Mammary epithelial cell (primary cell): ENCODE results near the gene GABRG3.

Source experiments
- EZH2 ChIP-seq: IDR thresholded peaks from 2 replicates; pipeline ENCODE4 v1.6.1; 2012; ENCODE audit warnings: low read length, inconsistent platforms, borderline replicate concordance
- TF ChIP-seq, protein P1 (sequence below), 2 donors: IDR thresholded peaks in 1 of 2; conservative IDR thresholded peaks in 1 of 2; 2 replicates each; pipeline ENCODE4 v1.5.1; 2011 to 2012; ENCODE audit warnings: inconsistent platforms in 2 of 2, low read length in 2 of 2, mild to moderate bottlenecking in 2 of 2, control low read depth in 1 of 2, low read depth in 1 of 2; ENCODE audit not compliant: insufficient read depth in 1 of 2; ENCODE audit errors: extremely low read depth in 1 of 2

DNA sequence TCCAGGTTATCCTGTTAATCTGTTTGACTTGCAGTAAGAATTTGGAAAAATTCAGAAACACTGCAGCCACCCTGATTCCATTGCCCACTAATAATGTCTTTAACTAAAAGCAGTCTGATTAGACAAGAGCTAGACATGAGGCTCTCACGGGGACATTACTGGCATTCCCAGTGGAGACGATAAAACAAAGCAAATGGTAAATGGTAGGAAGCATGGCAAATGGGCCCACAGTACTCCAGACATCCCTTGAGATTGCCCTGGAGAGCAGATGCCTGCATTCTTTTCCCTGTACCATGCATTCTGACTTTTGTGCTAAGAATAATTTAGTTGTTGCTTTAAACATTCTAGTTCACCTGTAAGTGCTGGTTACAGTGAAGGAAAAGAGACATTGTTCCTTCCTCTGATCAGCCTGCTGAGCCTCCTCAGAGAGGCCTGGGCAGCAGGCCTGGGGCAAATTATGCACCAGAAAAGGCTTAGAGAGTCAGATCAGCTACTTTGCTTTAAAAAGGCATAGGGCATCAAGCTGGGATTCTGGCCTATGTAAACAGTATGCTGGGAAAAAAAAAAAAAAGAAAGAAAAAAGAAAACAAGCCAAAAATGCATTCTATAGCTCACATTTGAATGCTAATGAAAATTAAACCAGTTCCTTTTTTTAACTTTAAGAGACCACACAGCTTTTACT lies 204.6 kb downstream of the GABRG3 start:
- TF ChIP-seq, protein P1, sequence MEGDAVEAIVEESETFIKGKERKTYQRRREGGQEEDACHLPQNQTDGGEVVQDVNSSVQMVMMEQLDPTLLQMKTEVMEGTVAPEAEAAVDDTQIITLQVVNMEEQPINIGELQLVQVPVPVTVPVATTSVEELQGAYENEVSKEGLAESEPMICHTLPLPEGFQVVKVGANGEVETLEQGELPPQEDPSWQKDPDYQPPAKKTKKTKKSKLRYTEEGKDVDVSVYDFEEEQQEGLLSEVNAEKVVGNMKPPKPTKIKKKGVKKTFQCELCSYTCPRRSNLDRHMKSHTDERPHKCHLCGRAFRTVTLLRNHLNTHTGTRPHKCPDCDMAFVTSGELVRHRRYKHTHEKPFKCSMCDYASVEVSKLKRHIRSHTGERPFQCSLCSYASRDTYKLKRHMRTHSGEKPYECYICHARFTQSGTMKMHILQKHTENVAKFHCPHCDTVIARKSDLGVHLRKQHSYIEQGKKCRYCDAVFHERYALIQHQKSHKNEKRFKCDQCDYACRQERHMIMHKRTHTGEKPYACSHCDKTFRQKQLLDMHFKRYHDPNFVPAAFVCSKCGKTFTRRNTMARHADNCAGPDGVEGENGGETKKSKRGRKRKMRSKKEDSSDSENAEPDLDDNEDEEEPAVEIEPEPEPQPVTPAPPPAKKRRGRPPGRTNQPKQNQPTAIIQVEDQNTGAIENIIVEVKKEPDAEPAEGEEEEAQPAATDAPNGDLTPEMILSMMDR (conservative IDR thresholded peaks at IDR 0.05 in 1 of 2, IDR thresholded peaks at IDR 0.05 in 1 of 2; ENCODE audit: extremely low read depth in 1 of 2, insufficient read depth in 1 of 2, low read depth in 1 of 2, low read length in 2 of 2): no peak
- no peak for TF ChIP-seq EZH2
